ENCODE results near the gene RNASE13.

DNA sequence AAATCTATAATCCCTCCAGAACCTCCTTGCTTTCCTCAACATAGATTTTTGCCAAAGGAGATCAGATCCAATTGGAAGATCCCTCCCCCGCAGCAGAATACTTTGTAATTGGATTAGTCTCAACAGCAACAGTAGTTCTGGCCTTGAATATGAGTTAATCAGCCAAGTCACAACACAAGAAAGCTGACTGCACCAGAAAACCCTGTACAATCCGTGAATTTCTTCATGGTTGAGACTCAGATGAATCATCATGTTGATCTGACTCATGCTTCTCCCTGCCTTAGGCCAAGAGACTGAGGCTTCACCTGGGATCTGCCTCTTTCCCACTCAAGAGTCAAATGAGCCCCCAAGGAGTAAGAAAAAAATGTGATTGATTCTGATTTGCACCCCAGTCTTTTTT is 47.8 kb downstream of the RNASE13 start:
- TF ChIP-seq SPI1 (IDR thresholded peaks at IDR 0.05; ENCODE audit: low read depth, low read length) (no peak), POLR2AphosphoS5 (IDR thresholded peaks at IDR 0.05; ENCODE audit: low read depth, low read length) (no peak), POU2F2 (IDR thresholded peaks at IDR 0.05; ENCODE audit: low read depth, low read length) (no peak), TAF1 (IDR thresholded peaks at IDR 0.05; ENCODE audit: low read depth, low read length) (no peak), POLR2A (IDR thresholded peaks at IDR 0.05; ENCODE audit: low read depth, low read length) (no peak)
